GM19455 (cell line): ENCODE results near the gene ING5.
"Not testable (repeated sequence)": the region's sequence is repeated elsewhere in the genome, so short reads cannot be mapped to it uniquely, and the experiment has no call there.

Experiments used
- ATAC-seq: cut with Tn5 transposase; IDR thresholded peaks from one replicate; pipeline ENCODE4 v1.9.1; 2021; ENCODE audit not compliant: unreplicated experiment

ING5 gene

DNA sequence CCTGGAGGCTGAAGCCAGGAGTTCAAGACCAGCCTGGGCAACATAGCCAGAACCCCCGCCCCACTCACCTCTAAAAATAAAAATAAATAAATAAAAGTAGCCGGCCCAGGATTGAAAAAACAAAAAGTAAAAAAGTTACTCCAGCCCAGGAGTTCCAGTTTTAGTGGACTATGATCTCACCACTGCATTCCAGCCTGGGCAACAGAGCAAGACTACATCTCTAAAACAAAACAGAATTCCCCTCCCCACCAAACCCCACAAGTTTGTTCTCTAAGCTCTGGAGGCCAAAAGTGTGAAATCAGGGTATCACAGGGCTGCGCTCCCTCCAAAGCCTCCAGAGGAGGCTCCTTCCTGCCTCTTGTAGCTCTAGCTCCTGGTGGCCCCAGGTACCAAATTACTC is 34.3 kb downstream of the ING5 start:
- ATAC-seq: no peak

- no peak for ATAC-seq
Measured at GRCh38 chr2:241738040-241738686, 36.3 kb downstream of the ING5 start.

DNA sequence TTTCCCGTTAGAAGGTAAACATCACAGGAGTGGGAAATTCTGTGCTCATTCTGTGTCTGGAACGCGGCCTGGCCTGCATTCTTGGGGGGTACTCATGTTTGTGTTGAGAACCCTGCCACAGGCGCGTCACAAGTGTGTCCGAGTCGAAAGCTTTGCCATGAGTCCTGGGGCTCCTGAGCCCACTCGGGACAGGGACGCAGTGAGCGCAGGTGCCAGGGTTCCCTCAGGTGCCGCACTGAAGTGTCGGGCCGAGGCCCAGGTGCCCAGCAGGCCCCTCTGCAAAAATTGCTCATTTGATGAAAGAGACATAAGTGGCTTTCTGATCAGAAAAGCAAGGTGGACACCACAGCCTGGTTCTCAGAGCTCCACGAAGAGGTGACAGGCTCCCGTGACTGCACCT is 37.3 kb downstream of the ING5 start:
- no peak for ATAC-seq

- ATAC-seq: no peak
Measured at GRCh38 chr2:241739651-241740050, 37.8 kb downstream of the ING5 start.

DNA sequence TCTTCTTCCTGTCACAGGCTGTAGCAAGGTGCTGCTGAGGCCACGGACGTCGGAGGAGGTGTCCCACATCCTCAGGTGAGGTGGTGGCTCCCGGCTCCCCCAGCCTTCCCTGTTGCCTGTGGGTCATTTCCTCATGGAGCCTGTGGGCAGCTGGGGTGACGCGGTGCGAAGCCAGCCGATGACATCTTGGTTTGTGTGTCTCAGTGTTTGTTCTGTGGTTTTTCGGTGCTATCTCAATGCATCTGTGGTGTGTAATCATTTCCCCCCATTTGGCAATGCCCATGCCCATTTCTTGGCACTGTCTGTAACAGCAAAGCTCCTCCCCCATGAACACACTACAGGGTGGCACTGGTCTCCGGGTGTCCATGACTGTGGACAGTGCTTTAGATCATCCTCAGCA is 39.2 kb downstream of the ING5 start:
- no peak for ATAC-seq

DNA sequence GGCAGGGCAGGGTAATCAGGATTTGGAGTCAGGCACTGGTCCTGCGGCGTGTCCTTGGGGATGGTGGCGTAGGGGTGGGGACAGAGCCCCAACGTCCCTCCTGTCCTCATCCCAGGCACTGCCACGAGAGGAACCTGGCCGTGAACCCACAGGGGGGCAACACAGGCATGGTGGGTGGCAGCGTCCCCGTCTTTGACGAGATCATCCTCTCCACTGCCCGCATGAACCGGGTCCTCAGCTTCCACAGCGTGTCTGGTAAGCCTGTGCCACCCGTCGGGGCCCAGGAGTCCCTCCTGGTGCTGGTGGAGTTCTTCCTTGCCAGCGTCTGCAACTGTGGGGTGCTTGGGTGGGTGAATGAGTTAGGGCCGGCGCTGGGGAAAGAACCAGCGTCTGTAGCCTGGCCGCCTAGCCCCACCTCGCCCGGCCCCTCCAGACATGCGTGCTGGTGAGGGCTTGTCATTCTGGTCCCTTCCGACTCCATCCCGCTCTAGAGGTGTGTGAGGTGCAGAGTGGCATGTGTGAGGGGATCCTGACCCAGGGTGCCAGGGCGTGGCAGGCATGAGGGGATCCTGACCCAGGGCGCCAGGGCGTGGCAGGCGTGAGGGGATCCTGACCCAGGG is 40.6 kb downstream of the ING5 start:
- ATAC-seq: no peak

- ATAC-seq: not testable (repeated sequence)
Measured at GRCh38 chr2:241743008-241743407, 41.2 kb downstream of the ING5 start.

DNA sequence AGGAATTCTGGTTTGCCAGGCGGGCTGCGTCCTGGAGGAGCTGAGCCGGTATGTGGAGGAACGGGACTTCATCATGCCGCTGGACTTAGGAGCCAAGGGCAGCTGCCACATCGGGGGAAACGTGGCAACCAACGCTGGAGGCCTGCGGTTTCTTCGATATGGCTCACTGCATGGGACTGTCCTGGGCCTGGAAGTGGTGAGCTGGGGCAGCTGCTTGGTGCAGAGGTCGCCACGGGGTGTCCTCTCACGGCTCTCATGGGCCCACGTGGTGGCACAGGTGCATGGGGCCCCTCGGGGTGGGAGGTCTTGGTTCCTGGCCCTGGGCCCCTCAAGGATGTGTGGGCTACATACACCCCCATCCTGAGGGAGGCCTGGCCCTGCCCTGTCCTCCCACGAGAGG is 41.8 kb downstream of the ING5 start:
- no peak for ATAC-seq

DNA sequence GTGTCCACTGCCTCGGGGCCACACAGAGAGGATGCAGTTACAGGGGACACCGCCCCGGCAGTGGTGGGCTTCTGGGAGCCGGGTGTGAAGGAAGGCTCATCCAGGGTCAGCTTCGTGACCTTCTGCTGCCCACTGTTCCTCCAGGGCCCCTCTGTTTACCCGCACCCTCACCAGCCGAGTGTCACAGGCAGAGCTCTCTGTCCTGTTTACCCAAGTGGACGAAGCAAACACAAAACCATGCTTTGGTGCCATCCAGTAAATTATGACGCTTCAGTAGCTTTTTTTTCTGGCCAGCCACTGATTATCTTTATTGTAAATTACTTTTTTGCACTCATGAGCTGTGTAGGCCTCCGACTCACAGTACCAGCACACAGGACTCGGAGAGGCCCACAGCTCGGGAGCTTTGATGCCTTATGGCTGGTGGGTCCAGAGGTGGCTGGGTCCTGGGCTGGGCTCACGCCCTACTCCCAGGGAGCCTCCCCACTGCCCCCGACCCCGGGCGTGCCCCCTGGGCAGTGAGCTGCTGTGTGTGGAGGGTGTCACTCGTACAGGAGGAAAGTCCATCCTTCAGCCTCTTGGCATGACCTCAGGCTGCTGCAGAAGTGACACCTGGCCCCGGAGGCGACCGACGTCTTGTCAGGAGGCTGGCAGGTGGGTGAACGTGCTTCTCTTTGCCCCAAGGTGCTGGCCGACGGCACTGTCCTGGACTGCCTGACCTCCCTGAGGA is 42.4 kb downstream of the ING5 start:
- ATAC-seq: no peak

DNA sequence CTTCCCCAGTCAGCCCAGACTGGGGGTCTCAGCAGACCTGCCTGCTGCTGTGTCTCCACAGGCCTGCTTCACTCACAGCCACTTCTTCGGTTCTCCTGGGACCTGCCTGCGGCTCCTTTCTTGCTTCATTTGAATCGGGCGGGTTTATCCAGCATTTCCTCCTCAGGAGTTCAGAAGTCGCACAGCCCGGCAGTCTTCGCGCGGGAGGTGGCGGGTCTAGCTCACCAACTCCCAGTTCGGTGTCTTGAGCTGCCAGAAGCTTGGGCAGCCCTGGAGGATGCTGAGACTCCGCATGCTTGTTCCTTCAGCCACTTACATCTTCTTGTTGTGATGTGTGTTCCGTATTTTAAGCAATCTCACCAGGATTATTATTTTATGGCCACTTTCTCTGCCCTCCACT is 43.4 kb downstream of the ING5 start:
- ATAC-seq: no peak

- ATAC-seq: no peak
Measured at GRCh38 chr2:241746084-241746483, 44.2 kb downstream of the ING5 start.

DNA sequence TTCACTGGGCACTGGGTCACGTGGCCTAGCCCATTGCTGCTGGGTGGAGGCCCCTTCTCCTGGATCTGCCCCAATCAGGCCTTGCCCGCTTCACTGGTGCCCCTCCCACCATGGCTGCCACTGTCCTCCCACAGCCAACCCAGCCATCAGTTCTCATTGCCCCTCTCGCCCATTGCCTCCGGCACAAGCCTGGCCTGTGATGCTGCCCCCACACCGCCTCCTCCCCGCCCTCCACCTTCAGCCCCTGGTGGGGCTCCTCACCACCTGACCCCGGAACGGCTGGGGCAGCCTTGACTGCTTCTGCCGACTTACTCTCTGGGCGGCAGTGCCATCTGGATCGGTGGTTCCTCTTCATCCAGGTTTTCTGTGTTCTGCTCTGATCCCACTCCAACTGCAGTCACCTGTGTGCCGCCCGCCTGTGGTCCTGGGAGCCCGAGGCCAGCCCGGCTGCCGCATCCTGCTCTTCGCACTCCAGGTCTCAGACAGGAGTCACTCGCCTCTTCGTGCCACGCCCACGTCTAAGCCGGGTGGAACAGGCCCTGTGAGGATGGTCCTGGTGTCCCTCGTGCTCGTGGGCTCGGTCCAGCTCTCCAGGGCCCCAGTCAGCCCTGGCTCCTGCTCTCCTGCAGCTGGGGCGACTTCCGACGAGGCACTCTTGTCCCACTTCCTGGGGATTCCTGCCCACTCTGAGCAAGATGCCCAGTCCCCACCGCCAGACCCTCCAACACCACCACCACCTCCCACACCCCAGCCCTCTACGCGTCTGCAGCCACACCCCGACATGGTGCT is 46.8 kb downstream of the ING5 start:
- no peak for ATAC-seq

DNA sequence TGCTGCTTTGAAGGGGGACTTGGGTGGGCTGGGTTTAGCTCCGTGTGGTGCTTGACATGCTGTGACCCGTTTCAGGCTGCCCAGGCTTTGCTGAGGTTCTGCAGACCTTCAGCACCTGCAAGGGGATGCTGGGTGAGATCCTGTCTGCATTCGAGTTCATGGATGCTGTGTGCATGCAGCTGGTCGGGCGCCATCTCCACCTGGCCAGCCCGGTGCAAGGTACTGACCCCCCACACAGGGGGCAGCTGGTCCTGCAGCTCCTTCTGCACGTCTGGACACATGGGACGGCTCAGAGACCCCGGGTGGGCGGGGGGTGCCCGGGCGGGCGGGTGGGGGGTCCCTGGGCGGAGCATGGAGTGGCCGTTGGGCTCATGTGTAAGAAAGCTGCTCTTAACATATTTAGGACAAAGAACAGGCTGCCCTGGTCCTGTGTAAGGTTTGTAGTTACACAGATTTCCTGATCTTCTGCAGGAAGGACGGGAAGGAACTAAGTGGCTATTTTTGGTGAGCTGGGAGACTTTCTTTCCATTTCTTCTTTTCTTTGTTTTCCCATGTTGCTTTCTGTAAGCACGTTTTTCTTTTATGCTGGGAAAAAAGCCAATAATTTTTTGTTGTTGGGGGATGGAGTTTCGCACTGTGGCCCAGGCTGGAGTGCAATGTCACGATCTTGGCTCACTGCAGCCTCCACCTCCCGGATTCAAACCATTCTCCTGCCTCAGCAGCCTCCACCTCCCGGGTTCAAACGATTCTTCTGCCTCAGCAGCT is 48.4 kb downstream of the ING5 start:
- no peak for ATAC-seq

- ATAC-seq: no peak
Measured at GRCh38 chr2:241751152-241751551, 49.3 kb downstream of the ING5 start.

GRCh38 chr2:241751776-241752175 is 49.9 kb downstream of the ING5 start:
- ATAC-seq: no peak

DNA sequence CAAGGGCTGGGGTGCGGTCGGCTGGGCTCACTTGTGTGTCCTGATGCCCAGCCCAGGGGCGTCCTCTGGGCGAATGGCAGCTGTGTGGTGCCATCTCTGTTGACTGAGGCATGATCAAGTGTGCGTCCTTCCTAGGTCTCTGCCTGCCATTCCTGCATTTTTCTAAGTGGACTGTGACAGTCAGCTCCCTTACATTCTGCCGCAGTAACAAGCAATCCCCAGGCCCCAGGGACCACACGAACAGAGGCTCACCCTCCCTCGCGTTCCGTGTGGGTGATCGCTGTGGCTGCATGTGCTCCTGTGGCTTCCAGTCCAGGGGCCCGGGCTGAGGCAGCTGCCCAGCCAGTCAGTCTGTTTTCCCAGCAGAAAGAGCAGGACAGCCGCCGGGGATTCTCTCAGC is 50.4 kb downstream of the ING5 start:
- no peak for ATAC-seq

DNA sequence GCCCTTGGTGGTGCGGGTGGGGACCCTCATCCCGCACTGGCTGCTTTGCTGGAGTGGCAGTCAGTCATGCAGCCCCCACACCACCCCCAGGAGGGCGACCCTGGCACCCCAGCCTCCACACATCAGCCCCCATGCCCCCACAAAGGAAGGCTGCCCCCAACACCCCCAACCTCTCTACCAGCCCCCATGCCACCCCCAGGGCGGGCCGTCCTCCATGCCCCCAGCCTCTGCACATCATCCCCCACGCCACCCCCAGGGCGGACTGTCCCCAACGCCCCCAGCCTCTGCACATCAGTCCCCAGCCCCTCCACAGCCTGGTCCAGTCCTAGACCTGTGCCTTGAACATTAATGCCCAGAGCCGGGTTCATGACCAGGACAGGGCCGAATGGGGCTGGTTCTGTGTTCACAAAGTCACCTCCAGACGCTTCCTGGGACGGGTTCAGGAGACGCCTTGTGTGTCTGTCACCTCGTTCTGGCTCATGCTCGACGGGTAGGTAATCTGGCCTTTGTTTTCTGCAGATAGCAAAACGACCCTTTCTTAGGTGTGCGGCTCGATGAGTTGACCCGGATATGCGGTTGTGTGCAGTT is 50.9 kb downstream of the ING5 start:
- no peak for ATAC-seq

DNA sequence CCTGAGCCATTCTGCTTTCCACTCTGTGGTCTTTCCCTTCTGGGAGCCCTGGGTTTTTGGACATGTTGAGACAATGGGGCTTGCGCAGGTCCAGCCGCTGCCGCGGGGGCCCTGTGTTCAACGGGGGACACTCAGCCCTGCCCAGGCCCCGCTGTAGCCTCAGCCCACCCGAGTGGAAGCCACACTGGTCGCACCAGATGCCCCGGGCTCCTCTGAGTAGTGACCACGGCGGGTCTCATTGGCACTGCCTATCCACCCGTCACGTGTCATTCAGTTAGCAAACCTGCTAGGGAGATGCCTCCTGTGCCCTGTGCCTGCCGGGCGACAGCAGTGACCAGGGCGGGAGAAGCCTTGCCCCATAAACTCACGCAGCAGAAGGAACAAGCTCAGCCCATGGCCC is 51.7 kb downstream of the ING5 start:
- no peak for ATAC-seq

DNA sequence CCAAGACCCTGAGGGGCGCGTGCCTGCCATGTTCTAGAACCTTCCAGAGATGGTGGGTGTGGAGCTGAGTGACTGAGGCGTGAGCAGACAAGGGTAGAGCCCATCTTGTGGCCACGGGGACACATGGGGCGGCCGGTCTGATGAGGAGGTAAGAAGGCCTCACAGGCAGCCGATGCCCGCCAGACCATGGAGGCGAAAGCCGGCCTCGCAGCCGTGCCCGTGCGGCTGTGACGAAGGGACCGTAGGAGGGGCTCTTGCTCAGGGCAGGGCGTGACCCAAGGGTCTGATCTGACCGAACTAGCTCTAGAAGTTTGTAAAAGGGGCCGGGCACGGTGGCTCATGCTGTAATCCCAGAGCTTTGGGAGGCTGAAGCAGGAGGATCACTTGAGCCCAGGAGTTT is 52.2 kb downstream of the ING5 start:
- ATAC-seq: no peak

GRCh38 chr2:241755166-241755565 is 53.3 kb downstream of the ING5 start:
- ATAC-seq: no peak

DNA sequence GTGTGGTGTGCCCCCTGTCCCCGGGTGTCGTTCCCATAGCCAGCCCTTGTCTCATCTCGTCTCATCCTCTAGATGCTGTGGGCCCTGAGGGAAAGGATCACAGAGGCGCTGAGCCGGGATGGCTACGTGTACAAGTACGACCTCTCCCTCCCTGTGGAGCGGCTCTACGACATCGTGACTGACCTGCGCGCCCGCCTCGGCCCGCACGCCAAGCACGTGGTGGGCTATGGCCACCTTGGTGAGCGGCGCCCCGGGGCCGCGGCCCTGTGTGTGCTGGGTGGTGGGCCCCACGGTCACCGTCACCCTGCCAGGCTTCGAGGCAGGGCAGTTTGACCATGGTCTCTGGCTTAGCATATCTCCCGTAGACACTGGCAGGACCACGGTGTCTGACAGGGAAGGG is 53.9 kb downstream of the ING5 start:
- ATAC-seq: no peak
